ENCODE measurements around the gene FBXO4.

The FBXO4 gene, protein sequence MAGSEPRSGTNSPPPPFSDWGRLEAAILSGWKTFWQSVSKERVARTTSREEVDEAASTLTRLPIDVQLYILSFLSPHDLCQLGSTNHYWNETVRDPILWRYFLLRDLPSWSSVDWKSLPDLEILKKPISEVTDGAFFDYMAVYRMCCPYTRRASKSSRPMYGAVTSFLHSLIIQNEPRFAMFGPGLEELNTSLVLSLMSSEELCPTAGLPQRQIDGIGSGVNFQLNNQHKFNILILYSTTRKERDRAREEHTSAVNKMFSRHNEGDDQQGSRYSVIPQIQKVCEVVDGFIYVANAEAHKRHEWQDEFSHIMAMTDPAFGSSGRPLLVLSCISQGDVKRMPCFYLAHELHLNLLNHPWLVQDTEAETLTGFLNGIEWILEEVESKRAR

DNA sequence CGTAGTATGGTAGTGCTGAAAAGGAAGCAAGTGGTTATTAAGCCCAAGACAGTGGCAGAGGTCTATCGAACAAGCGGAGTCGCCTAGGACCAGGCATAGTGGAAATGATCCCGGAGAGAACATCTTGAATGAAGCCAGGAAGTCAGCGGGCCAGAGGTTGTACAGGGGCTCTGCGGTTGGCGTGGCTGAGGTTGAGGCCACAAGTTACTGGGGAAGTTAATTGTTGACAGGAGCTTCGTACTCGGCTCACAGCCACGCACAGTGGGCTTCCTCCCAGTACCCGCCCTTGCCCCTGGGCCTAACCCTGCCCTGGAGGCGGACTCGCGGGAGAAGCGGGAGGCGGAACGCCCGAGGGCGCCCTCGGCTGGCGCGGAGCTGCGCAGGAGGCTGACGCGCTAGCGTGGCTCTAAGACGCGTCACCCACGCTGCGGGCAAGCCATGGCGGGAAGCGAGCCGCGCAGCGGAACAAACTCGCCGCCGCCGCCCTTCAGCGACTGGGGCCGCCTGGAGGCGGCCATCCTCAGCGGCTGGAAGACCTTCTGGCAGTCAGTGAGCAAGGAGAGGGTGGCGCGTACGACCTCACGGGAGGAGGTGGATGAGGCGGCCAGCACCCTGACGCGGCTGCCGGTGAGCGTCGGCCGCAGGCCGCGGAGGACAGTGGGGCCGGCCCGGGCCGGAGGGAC, at the start of gene FBXO4:
TSS of gene FBXO4 (plus strand) at position 410 of the 683 bp plus-strand sequence. CDS start at position 439, 29 bp downstream.
- ATAC-seq = peak; percentile 99
- TF ChIP-seq TCF4 (CRISPR knock-in tag; IDR thresholded peaks at IDR 0.05; ENCODE audit: borderline replicate concordance) (no peak), CSDC2 (CRISPR knock-in tag; IDR thresholded peaks at IDR 0.05) (no peak), TOX (CRISPR knock-in tag; IDR thresholded peaks at IDR 0.05; ENCODE audit: borderline replicate concordance) (no peak), ESRRG (CRISPR knock-in tag; IDR thresholded peaks at IDR 0.05) (no peak), ARNTL (CRISPR knock-in tag; IDR thresholded peaks at IDR 0.05; ENCODE audit: borderline replicate concordance, low read depth) (no peak), GLIS3 (CRISPR knock-in tag; IDR thresholded peaks at IDR 0.05) (no peak), ISL1 (CRISPR knock-in tag; IDR thresholded peaks at IDR 0.05) (no peak), ZFP3 (CRISPR knock-in tag; IDR thresholded peaks at IDR 0.05) (0 out of 2 replicates have a peak, but pooled peaks have one; percentile 24)

GRCh38 chr5:41876678-41877077, 48.4 kb upstream of the FBXO4 start:
- no peak for ATAC-seq
- TF ChIP-seq SNAI2 (CRISPR knock-in tag; IDR thresholded peaks at IDR 0.05) = no peak
- no peak for TF ChIP-seq GLIS3 (CRISPR knock-in tag; IDR thresholded peaks at IDR 0.05)
- no peak for TF ChIP-seq ARNTL (CRISPR knock-in tag; IDR thresholded peaks at IDR 0.05; ENCODE audit: borderline replicate concordance, low read depth)
- TF ChIP-seq ZFP3 (CRISPR knock-in tag; IDR thresholded peaks at IDR 0.05) = no peak
- TF ChIP-seq PPARA (CRISPR knock-in tag; IDR thresholded peaks at IDR 0.05; ENCODE audit: borderline replicate concordance) = no peak
- no peak for TF ChIP-seq ZNF70 (CRISPR knock-in tag; IDR thresholded peaks at IDR 0.05)
- no peak for TF ChIP-seq CSDC2 (CRISPR knock-in tag; IDR thresholded peaks at IDR 0.05)
- TF ChIP-seq BACH2 (CRISPR knock-in tag; IDR thresholded peaks at IDR 0.05; ENCODE audit: borderline replicate concordance) = no peak
- no peak for TF ChIP-seq ZNF565 (CRISPR knock-in tag; conservative IDR thresholded peaks at IDR 0.05; ENCODE audit: low read depth)
- TF ChIP-seq, protein P1, sequence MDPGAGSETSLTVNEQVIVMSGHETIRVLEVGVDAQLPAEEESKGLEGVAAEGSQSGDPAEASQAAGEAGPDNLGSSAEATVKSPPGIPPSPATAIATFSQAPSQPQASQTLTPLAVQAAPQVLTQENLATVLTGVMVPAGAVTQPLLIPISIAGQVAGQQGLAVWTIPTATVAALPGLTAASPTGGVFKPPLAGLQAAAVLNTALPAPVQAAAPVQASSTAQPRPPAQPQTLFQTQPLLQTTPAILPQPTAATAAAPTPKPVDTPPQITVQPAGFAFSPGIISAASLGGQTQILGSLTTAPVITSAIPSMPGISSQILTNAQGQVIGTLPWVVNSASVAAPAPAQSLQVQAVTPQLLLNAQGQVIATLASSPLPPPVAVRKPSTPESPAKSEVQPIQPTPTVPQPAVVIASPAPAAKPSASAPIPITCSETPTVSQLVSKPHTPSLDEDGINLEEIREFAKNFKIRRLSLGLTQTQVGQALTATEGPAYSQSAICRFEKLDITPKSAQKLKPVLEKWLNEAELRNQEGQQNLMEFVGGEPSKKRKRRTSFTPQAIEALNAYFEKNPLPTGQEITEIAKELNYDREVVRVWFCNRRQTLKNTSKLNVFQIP (CRISPR knock-in tag; IDR thresholded peaks at IDR 0.05; ENCODE audit: borderline replicate concordance, low read depth) = no peak

- no peak for ATAC-seq
- no peak for TF ChIP-seq GLIS3 (CRISPR knock-in tag; IDR thresholded peaks at IDR 0.05)
- no peak for TF ChIP-seq OSR1 (CRISPR knock-in tag; IDR thresholded peaks at IDR 0.05)
- no peak for TF ChIP-seq RARB (CRISPR knock-in tag; IDR thresholded peaks at IDR 0.05)
- no peak for TF ChIP-seq TCF4 (CRISPR knock-in tag; IDR thresholded peaks at IDR 0.05; ENCODE audit: borderline replicate concordance)
- TF ChIP-seq, protein P1 (CRISPR knock-in tag; IDR thresholded peaks at IDR 0.05; ENCODE audit: borderline replicate concordance, low read depth) = no peak
- TF ChIP-seq ZFP30 (CRISPR knock-in tag; IDR thresholded peaks at IDR 0.05) = no peak
- no peak for TF ChIP-seq ZNF8 (CRISPR knock-in tag; IDR thresholded peaks at IDR 0.05)
Measured at GRCh38 chr5:41877408-41877807, 47.7 kb upstream of the FBXO4 start.

DNA sequence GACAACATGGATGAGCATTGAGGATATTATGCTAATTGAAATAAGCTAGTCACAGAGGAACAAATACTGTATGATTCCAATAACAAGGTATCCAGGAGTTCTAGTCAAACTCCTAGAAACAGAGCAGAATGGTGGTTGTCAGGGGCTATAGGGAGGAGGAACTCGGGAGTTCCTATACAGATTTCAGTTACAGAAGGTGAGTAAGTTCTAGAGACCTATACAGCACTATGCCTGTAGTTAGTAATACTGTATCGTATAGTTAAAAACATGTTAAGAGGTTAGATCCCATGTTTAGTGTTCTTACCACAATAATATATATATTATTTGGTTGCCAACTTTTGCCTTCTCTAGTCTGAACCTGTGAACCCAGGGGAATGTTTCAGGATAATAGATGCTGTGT, 46.9 kb upstream of the FBXO4 start:
- ATAC-seq = no peak
- TF ChIP-seq RARB (CRISPR knock-in tag; IDR thresholded peaks at IDR 0.05) = no peak

- no peak for ATAC-seq
- TF ChIP-seq GLIS3 (CRISPR knock-in tag; IDR thresholded peaks at IDR 0.05) = no peak
- TF ChIP-seq, protein P2, sequence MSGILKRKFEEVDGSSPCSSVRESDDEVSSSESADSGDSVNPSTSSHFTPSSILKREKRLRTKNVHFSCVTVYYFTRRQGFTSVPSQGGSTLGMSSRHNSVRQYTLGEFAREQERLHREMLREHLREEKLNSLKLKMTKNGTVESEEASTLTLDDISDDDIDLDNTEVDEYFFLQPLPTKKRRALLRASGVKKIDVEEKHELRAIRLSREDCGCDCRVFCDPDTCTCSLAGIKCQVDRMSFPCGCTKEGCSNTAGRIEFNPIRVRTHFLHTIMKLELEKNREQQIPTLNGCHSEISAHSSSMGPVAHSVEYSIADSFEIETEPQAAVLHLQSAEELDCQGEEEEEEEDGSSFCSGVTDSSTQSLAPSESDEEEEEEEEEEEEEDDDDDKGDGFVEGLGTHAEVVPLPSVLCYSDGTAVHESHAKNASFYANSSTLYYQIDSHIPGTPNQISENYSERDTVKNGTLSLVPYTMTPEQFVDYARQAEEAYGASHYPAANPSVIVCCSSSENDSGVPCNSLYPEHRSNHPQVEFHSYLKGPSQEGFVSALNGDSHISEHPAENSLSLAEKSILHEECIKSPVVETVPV (CRISPR knock-in tag; IDR thresholded peaks at IDR 0.05) = no peak
- no peak for TF ChIP-seq TCF4 (CRISPR knock-in tag; IDR thresholded peaks at IDR 0.05; ENCODE audit: borderline replicate concordance)
- TF ChIP-seq, protein P3, sequence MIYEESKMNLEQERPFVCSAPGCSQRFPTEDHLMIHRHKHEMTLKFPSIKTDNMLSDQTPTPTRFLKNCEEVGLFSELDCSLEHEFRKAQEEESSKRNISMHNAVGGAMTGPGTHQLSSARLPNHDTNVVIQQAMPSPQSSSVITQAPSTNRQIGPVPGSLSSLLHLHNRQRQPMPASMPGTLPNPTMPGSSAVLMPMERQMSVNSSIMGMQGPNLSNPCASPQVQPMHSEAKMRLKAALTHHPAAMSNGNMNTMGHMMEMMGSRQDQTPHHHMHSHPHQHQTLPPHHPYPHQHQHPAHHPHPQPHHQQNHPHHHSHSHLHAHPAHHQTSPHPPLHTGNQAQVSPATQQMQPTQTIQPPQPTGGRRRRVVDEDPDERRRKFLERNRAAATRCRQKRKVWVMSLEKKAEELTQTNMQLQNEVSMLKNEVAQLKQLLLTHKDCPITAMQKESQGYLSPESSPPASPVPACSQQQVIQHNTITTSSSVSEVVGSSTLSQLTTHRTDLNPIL (CRISPR knock-in tag; IDR thresholded peaks at IDR 0.05; ENCODE audit: low read depth) = no peak
- TF ChIP-seq ESRRG (CRISPR knock-in tag; IDR thresholded peaks at IDR 0.05) = no peak
- TF ChIP-seq ARNTL (CRISPR knock-in tag; IDR thresholded peaks at IDR 0.05; ENCODE audit: borderline replicate concordance, low read depth) = no peak
- no peak for TF ChIP-seq OSR1 (CRISPR knock-in tag; IDR thresholded peaks at IDR 0.05)
- TF ChIP-seq ISL1 (CRISPR knock-in tag; IDR thresholded peaks at IDR 0.05) = no peak
- TF ChIP-seq, protein P4, sequence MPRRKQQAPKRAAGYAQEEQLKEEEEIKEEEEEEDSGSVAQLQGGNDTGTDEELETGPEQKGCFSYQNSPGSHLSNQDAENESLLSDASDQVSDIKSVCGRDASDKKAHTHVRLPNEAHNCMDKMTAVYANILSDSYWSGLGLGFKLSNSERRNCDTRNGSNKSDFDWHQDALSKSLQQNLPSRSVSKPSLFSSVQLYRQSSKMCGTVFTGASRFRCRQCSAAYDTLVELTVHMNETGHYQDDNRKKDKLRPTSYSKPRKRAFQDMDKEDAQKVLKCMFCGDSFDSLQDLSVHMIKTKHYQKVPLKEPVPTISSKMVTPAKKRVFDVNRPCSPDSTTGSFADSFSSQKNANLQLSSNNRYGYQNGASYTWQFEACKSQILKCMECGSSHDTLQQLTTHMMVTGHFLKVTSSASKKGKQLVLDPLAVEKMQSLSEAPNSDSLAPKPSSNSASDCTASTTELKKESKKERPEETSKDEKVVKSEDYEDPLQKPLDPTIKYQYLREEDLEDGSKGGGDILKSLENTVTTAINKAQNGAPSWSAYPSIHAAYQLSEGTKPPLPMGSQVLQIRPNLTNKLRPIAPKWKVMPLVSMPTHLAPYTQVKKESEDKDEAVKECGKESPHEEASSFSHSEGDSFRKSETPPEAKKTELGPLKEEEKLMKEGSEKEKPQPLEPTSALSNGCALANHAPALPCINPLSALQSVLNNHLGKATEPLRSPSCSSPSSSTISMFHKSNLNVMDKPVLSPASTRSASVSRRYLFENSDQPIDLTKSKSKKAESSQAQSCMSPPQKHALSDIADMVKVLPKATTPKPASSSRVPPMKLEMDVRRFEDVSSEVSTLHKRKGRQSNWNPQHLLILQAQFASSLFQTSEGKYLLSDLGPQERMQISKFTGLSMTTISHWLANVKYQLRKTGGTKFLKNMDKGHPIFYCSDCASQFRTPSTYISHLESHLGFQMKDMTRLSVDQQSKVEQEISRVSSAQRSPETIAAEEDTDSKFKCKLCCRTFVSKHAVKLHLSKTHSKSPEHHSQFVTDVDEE (CRISPR knock-in tag; IDR thresholded peaks at IDR 0.05) = no peak
- TF ChIP-seq RARB (CRISPR knock-in tag; IDR thresholded peaks at IDR 0.05) = no peak
Measured at GRCh38 chr5:41878643-41879478, 46.2 kb upstream of the FBXO4 start.
